ENCODE data around the gene SHH.

SHH gene

DNA sequence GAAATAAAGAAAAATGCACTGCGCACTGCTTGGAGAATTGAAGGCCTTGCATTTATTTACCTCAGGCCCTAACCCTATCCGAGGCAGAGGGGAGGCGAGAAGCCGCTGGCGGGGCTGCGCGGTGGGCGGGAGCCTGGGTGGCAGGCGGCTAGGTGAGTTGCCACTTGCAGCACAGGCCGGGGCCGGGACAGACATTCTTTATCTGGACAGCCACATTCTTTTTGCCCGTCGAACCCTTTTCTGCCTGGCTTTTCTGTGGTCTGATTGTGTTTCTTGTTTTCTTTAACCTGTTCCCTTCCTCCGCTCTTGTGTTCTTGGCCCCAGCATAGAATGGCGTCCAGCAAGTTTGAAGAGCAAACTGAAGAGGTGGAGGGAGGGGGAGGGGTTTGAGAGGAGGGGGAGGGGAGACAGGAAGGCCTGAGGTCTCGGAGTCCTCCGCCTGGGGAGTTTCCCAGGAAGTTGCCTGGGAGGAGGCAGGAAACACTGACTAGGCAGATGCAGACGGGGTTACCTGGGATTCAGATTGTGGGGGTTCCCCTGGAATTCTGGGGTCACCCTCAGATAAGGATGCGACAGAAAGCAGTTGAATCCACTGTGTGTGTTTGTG is 5.1 kb downstream of the SHH start:
- DNase-seq (ENCODE audit: low read depth in 1 of 2, low spot score in 1 of 2), result no peak

DNA sequence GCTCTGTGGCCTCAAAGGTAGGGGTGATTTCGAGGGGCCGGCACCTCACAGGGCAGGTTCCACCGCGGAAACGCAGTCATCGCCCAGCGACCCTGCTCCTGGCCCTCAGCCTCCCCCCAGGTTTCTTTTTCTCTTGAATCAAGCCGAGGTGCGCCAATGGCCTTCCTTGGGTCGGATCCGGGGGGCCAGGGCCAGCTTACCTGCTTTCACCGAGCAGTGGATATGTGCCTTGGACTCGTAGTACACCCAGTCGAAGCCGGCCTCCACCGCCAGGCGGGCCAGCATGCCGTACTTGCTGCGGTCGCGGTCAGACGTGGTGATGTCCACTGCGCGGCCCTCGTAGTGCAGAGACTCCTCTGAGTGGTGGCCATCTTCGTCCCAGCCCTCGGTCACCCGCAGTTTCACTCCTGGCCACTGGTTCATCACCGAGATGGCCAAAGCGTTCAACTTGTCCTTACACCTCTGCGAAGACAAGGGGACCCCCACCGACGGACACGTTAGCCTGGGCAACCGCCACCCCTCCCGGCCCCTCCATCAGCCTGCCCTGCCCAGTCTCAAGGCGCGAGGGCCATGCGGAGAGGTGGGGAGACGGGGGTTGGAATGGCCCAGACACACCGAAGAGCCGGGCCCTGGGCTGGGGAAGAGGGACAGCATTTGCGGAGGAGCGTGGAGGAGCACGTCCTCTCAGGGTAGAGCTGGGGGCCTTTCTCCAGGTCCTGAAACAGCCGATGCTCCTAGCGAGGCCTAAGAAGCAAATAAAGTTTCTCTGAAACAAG is 6.0 kb downstream of the SHH start:
- DNase-seq (ENCODE audit: low read depth in 1 of 2, low spot score in 1 of 2), result no peak

DNA sequence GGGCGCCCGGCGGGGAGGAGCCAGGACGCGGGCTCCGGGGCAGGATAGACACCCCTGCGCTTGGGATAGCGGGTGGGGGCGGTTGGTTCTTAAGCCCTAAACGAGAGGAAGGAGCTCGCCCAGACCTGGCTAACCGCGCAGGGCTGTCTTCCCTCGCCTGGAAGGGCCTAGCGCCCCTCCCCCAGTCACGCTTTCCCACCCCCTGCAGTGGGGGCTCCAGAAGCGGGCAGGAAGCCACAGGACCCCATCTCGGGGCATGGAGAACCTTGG is 6.5 kb downstream of the SHH start:
- DNase-seq (ENCODE audit: low read depth in 1 of 2, low spot score in 1 of 2), result no peak

DNA sequence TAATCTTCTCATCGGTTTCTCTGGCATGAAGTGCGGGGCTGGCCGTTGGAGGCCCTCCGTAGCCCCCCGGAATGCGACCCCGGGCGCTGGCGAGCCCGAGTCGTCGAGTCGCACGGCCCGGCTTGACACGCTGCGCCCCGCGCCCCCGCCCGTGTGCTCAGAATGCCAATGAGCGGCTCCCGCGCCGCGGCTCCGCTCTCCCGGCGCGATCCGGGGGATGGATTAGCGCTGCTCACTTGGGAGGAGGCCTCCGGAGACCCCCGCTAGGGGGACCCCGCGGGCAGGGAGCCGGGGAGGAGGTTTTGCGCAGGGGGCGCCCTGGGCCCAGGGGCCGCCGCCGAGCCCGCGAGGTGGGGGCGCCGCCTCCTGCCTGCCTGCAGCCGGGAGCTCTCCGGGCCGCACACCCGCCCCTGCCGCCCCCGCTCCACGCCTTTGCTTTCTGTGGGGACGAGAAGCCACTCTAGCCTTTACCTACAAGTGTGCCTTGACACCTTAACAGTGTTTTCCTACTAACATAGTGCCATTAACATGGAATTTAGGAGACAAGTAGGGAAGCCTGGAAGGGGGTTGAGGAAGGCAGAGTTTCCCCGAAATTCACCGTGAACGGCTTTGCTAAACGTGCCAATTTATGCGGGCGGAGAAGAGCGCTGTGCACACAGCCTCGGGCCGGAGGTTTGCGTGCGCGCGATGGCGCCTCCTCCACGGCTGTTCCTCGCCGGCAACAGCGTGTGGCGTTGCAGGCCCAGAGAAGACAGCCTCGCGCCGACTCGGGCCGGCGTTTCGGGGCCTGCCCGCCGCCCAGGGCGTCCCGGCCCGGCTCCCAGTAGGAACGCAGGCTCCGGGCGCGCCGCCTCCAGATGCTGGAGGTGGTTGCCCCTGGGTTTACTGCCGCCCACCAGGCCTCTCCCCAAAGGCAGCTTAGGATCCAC is 7.1 kb downstream of the SHH start:
- peak in 1 of 2 donors; percentile 16 for DNase-seq (ENCODE audit: low read depth in 1 of 2, low spot score in 1 of 2)

DNA sequence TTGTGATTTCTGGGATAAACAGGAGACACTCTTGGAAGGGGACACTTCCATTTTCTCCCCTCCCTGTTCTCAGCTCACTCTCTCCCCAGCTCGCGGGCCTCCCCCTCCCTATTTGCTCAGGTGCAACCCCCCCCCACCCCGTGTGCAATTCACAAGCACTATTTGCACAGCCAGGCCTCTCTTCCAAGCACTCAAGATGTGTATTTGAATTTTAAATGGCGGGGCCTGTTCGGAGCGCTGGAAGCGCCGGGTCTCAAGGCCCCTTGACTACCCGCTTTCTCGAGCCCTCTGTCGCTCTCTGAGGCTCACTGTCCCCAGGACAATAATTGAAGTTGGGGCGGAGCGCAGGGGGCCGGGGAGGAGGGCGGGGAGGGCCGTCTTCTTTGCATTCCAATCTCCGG is 7.8 kb downstream of the SHH start:
- DNase-seq (ENCODE audit: low read depth in 1 of 2, low spot score in 1 of 2), result no peak

DNA sequence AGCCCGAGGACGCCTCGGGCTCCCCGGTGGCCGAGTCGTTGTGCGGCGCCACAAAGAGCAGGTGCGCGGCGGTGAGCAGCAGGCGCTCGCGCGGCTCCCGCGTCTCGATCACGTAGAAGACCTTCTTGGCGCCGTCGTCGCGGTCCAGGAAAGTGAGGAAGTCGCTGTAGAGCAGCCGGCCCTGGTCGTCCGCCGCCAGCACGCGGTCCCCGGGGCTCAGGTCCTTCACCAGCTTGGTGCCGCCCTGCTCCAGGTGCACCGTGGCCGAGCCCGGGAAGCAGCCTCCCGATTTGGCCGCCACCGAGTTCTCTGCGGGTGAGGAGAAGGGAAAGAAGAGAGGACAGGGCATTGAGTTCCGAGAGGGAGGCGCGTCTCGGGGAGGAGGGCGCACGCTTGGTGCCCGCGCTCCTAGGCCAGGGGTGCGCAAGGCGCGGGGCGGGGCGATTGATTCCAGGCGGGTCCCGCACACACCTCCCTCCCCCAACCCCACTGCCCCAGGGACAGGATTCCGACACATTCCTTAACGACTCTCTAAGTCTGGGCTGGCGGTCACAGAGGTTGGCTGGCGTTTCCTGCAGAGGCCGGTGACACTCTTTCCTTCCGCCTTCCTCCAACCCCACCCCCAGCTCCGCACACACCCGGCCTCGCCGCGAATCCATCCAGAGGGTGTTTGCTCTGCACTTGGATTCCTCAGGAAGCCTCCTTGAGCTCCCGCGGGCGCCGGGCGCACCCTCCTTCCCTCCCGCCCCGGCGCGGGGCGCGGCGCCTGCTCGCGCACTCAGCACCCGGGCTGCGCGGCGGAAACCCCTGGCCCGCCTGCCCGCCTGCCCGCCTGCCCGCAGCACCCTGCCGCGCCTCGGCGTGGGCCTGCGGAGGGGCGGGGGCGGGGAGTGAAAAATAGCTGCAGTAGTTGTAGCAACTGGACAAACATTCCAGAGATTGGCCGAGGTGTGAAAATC is 8.6 kb downstream of the SHH start:
- no peak for DNase-seq (ENCODE audit: low read depth in 1 of 2, low spot score in 1 of 2)

DNA sequence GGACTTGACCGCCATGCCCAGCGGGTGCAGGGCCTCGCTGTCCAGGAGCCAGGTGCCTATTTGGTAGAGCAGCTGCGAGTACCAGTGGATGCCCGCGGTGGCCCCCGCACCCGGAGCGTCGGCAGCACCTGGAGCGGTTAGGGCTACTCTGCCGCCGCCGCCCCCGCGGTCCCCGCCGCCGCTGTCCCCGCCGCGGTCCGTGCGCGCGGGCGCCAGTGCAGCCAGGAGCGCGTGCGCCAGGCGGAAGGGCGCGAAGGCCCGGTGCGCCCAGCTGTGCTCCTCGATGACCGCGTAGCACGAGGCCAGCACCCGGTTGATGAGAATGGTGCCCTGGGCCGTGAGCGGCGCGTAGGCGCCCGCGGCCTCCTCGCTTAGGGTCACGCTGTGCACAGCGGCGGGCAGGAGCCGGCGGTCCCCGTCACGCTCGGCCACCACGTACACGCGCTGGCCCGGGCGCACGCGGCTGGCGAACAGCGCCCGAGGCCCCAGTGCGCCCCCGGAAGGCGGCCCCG is 9.3 kb downstream of the SHH start:
- no peak for DNase-seq (ENCODE audit: low read depth in 1 of 2, low spot score in 1 of 2)

DNA sequence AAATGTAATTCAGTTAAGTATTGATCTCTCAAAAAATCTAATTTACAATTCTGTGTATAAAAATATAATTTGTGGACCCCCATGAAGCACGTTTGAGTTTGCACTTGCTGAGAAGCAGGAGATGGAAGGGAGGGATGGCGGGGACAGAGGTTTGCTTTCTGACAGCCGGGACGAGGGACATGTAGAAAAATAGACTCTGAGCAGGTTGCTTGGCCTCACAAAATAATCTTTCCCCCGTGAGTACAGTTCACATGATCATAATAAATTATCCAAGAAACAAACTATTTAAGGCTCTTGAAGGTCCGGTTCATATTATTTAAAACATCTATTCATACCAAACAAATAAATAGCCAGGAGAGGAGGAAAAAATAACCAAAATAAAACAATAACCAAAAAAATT is 10.0 kb downstream of the SHH start:
- no peak for DNase-seq (ENCODE audit: low read depth in 1 of 2, low spot score in 1 of 2)

DNA sequence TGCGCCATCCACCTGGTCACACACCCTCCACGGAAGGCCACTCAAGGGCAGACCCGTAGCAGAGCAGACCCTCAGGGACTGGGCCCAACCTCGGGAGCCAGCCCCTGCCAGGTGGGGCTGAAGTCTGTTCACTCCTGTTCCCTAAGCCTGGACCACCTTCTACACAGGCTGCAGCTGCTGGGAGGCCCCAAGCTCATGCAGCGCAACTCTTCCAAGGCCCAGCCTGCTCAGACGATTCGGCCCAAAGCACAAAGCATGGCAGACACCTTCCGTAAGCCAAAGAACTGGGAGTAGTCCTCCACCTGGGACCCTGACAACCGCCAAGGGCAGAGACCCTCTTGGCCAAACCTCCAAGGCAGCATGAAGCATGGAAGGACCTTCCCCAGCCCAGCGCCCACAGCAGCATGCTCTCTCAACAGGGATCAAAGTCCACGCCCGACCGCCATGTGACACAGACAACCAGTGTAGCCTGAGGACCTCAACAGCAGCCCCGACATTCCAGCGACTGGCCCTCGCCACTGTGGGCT is 11.5 kb downstream of the SHH start:
- DNase-seq (ENCODE audit: low read depth in 1 of 2, low spot score in 1 of 2), result no peak

DNA sequence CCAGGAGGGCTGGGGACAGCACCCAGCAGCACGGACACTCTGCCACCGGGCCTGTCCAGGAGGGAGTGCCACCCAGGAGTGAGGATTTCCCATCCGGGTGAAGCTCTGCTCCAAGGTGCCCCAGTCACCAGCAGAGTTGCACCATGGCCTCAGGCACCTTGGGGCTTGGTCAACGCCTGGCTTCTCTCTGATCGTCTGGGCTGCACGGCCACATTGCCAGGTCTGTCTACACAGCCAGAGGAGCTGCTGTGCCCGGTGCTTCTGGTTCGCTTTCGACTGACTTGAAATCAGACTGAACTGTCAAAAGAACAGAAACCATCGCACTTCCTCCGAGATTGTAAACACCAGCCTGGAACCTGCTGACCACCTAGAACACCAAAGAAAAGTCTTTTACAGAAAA is 12.0 kb downstream of the SHH start:
- no peak for DNase-seq (ENCODE audit: low read depth in 1 of 2, low spot score in 1 of 2)

DNA sequence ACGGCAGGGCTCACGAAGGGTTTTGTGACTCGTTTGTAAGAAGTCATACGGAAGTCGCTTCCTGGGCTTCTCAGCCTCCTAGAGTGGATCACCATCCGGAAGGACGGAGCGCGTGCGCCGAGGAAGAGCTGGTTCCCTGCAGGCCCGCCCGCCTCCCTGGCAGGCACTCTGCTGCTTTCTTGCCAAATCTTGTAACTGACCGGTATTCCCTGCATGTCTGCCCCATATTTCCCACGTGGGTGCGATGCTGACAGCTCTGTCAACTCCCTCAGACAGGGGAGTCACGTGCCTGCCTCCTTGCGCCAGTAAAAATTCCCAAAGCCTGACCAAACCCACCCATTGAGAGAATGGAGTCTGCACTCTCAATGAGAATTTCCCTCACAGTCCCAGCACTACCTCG is 12.7 kb downstream of the SHH start:
- DNase-seq (ENCODE audit: low read depth in 1 of 2, low spot score in 1 of 2), result no peak

DNA sequence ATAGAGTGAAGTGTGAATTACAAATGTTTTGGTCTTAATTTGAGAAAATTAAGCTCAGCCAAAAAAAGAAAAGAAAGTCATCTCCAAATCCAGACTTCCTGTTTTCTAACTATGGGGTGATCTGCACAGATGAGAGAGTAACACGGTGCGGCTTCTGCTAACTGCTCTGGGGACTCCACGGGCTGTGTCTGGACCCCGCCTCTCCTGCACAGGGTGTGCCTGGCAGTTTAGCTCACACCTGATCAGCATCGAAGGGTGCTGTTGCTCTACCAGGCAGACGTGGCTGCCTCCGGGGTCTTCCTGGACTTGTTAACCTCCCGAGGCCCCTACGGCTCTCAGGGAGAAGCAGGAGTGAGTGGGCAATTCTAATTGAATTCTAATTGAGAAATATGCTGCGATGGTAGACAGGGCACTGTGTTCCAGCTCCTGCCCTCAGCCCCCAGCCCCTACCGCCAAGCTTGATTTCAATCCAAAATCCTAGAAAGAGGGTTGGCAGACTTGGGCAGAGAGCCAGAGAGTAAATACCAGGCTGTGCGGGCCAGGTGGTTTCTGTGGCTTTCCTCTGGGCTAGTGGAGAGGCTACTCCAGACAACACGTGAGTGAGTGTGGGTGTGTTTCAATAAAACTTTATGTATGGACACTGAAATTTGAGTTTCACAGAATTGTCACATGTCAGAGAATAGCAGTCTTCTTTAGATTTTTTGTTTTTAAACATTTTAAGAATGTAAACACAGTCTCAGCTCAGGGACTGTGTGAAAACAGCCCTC is 13.4 kb downstream of the SHH start:
- no peak for DNase-seq (ENCODE audit: low read depth in 1 of 2, low spot score in 1 of 2)

DNA sequence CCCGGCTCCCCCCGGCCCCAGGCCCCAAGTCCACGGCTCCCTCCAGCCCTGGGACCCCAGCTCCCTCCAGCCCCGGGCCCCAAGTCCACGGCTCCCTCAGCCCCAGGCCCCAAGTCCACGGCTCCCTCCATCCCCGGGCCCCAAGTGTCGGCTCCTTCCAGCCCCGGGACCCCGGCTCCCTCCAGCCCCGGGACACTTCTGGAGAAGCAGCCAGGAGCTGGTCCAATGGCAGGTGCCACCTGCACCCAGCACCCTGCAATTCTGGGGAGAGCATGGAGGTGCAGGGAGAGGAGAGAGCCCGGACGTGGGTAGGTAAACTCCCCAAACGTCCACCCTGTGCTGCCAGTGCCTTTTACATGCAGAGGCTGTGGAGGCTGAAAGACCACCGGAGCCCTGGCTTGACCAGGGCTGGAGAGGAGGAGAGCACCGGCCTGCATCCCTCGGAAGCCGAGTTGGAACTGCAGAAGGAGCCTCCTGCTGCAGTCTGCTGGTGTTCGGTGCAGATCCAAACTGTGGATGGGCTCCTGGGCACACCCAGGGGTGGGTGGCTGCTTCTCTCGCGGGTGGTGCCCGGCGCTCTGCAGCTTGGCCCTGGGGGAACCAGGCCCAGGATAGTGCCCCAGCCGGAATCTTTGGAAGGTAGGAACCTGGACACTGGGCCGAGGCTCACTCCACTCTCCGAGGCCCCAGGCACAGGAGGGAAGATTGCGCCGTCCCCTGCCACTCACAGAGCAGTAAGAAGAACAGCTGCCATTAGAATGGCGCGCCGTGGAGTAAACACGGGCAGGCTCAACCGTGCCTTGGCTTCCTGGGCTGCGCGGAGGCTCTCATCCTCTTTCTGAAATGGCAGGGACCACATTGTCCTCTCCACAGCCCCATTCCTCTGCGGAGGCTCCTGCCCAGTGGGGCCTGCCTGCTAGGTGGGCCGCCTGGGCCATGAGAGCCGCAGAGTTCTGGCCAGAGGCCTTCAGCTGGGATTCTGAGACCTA is 14.7 kb downstream of the SHH start:
- no peak for DNase-seq (ENCODE audit: low read depth in 1 of 2, low spot score in 1 of 2)

DNA sequence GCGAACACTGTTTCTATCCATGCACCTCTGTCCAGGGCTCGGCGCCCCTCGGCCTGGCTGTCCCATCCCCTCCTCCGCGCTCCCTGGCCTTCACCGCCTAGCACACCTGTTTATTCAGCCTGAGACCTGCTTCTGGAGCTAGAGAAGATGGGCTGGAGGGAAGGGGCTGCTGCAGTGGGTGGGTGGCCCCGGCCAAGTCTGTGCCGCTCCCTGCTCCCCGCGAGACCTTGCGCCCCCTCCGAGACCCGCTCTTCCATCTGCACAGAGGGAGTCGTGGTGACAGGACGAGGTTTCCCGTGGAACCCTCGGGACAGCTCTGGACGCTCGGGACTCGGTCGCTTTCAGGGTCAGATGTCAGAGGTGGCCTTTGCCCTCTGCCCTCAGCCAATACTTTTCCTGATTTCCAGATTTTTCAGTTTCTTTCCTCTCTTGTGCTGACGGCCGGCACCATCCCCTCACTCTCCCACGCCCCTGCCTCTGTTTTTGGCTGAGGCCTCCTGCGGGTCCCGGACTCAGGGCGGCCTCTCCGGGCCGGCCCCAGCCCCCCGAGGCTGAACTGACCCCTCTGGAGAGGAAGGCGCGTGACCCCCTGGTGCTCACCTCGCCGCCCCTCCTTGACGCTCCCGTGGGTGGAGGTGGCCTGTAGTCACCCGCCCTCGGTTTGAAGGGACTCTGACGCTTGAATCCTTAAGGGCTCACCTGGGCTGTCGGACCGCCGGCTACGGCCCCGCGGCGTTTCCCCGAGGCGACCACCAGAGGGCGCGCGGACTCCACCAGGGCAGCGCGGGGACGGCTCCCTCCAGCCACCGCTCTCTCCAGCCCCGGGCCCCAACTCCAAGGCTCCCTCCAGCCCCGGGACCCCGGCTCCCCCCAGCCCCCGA is 15.6 kb downstream of the SHH start:
- DNase-seq (ENCODE audit: low read depth in 1 of 2, low spot score in 1 of 2), result peak; percentile 50 to 56

DNA sequence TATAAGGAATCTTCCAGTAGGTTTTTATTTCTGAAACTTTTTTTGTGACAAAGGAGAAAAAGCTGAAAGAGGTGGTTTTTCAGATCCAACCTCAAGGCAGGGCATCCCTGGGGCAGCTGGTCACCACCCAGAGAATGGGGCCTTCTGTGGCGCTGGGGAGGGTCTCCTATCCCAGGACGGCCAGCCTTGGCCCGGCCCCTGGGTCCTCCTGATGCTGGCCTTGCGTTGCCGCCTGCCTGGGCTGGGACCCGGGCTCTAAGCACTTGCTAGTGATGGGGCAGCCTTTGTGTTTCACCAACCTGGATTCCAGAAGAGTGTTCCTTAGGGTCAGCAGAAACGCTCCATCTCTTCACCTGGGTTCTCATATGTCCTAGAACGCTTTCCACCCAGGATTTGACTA is 16.3 kb downstream of the SHH start:
- DNase-seq (ENCODE audit: low read depth in 1 of 2, low spot score in 1 of 2), result no peak

DNA sequence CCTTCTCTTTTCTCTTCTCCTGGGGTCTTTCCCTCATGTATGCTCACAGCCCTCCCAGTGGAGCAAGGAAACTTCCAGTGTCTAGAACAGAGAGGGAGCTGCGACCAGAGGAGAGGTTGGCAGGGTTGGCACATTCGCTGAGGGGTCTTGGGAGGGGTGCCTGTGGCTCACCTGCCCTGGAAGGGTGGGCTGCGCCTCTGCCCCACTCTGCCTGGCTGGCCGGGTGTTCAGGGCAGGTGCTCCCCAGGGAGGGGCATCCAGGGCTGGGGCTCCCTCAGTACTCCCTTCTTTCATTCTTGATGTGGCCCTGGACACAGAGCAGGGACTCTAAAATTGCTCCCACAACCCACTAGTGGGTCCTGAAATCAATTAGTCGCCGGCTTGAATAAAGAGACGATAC is 16.9 kb downstream of the SHH start:
- DNase-seq (ENCODE audit: low read depth in 1 of 2, low spot score in 1 of 2), result no peak

DNA sequence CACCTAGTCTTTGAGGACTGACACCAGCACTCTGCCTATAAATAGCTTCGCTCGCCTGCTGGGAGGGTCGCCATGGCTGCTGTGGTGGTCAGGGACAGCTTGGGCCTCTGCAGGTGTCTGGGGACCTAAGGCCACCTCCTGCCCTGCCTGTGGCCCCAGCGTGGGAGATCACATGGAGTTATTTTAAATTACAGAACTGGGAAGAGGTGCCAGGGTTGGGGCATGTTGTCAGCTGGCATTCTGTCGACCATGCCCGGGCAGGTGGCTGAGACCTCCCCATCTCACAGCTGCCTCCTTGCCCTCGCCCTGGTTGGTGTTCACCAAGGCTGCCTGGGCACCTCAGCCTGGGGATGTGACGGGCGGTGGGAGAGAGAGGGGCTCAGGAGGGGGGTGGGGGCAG is 18.1 kb downstream of the SHH start:
- DNase-seq (ENCODE audit: low read depth in 1 of 2, low spot score in 1 of 2), result no peak

DNA sequence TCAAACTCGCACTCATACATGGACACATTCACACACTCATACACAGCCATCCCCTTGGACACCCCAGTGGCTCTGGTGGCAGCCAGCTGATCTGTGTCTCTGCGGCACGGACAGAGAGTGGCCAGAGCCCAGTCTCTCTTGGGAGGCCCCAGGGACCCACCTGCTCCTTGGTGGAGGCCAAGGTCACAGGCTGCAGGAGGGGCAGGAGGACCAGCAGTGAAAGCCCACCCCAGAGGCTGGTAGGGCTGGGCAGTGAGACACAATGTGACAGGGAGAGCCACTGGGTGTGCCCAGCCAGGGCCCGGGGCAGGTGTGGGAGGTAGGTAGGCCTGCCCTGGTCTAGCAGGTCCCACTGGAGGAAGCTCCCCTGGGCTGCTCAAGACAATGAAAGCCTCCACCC is 18.5 kb downstream of the SHH start:
- no peak for DNase-seq (ENCODE audit: low read depth in 1 of 2, low spot score in 1 of 2)
